Natural killer cell (primary cell): ENCODE results near the gene PHLPP1. TPM values are rescaled to one million over a fixed set of nuclear protein-coding genes. Genes with fewer than 3 reads are reported as not detected.
"Not testable (repeated sequence)": the region's sequence is repeated elsewhere in the genome, so short reads cannot be mapped to it uniquely, and the experiment has no call there.

Experiments used
- ATAC-seq, 3 donors: fragments of 150-1000 bp in 2 of 3; fragments of 200-7000 bp in 1 of 3; cut with Tn5 transposase; 1 replicate in 1 of 3; 2 replicates in 2 of 3; pipeline ENCODE4 v1.10.0; 2021; ENCODE audit warnings: mild to moderate bottlenecking in 2 of 3, moderate library complexity in 2 of 3
- DNase-seq, 2 donors: peaks; one replicate each; pipeline versions ENCODE4 v3.0.0 to v3.0.0-alpha.2; 2013 to 2021; ENCODE audit warnings: mixed read lengths in 1 of 2
- H3K27ac ChIP-seq: one replicate; pipeline ENCODE4 v1.5.1; 2013; ENCODE audit warnings: mild to moderate bottlenecking, low read length
- H3K27me3 ChIP-seq: one replicate; pipeline ENCODE4 v1.6.1; 2013; ENCODE audit warnings: low read length; ENCODE audit not compliant: control insufficient read depth, insufficient read depth
- H3K36me3 ChIP-seq: one replicate; pipeline ENCODE4 v1.6.1; 2013; ENCODE audit warnings: low read length; ENCODE audit not compliant: control insufficient read depth, insufficient read depth
- H3K4me1 ChIP-seq: one replicate; pipeline ENCODE4 v1.6.1; 2013; ENCODE audit warnings: low read length; ENCODE audit not compliant: control insufficient read depth, insufficient read depth
- H3K4me3 ChIP-seq: one replicate; pipeline ENCODE4 v1.5.1; 2013; ENCODE audit warnings: low read length
- H3K9me3 ChIP-seq: one replicate; pipeline ENCODE4 v1.6.1; 2013; ENCODE audit warnings: low read length; ENCODE audit not compliant: control insufficient read depth, insufficient read depth
- H3K27ac Mint-ChIP-seq, 2 donors: one replicate each; pipeline ENCODE4 v1.8.0; 2022; ENCODE audit warnings: mild to moderate bottlenecking in 2 of 2, mixed read lengths in 2 of 2, moderate library complexity in 1 of 2
- H3K27me3 Mint-ChIP-seq, 2 donors: one replicate each; pipeline ENCODE4 v1.8.0; 2022; ENCODE audit warnings: low read depth in 2 of 2, mixed read lengths in 2 of 2
- H3K36me3 Mint-ChIP-seq: one replicate; pipeline ENCODE4 v1.8.0; 2022; ENCODE audit warnings: mixed read lengths
- H3K4me1 Mint-ChIP-seq, 2 donors: one replicate each; pipeline ENCODE4 v1.8.0; 2022; ENCODE audit warnings: mixed read lengths in 2 of 2
- H3K4me3 Mint-ChIP-seq: one replicate; pipeline ENCODE4 v1.8.0; 2022; ENCODE audit warnings: mild to moderate bottlenecking, moderate library complexity, mixed read lengths
- H3K9me3 Mint-ChIP-seq, 2 donors: one replicate each; pipeline ENCODE4 v1.8.0; 2022; ENCODE audit warnings: mixed read lengths in 2 of 2
- WGBS: methylation state at CpG from one replicate; pipeline ENCODE4 v1.1.7; 2013; ENCODE audit warnings: missing lambda C conversion rate; ENCODE audit not compliant: insufficient coverage; 5-methylcytosine and 5-hydroxymethylcytosine counted together
- intact Hi-C: fragments of 100-400 bp; cut with micrococcal nuclease; formaldehyde crosslinking; loops from one replicate; pipeline ENCODE4 v1.14.2; 2022
- total RNA-seq, 4 donors: library from RNA; stranded (reverse); fragments of 120-200 nt in 1 of 4; gene quantifications; one replicate each; pipeline versions ENCODE4 v1.2.3 to v1.2.4, GENCODE V29; 2013 to 2022
- TF ChIP-seq, protein P1 (sequence below): fragments of 200-600 bp; IDR thresholded peaks from one replicate; pipeline ENCODE4 v1.8.0; 2022; ENCODE audit warnings: antibody characterized with exemption

Gene PHLPP1
- total RNA-seq, 3 donors from 2014 or later (not counting 1 experiment from before 2014, with no cell fraction given) = 12.1 to 14.8 (median 12.2) TPM

DNA sequence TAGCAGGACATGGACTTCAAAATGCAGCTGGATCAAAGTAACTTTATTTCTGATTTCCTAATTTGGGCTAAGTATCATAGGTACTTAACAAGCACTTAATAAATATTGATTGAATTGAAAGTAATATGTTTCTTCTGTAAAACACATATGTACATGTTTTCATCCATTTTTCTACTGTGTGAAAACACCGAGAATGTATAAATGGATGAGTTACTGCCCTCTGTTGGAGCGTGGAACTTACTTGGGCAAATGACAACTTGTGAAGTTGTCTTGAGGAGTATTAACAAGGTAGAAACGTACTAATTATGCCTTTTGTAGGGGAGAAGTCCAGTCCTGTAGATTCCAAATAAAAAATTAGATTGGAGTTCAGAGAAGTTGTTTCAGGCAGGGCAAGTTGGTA lies 87.2 kb downstream of the PHLPP1 start:
- no peaks in the 10 kb centered on the region for H3K36me3 Mint-ChIP-seq
- no peaks in the 10 kb centered on the region for H3K4me1 ChIP-seq
- no peak overlapping the region for H3K27ac ChIP-seq
- peak in 1 of 2 donors; percentile 20 for DNase-seq
- intact Hi-C loops = loop anchor here (5.0 kb wide), 1 partner anchor 85 kb away; the partner anchor contains the start of gene PHLPP1
- no peak overlapping the region for H3K27ac Mint-ChIP-seq
- no peaks in the 10 kb centered on the region for H3K9me3 ChIP-seq
- no peaks in the 10 kb centered on the region for H3K36me3 ChIP-seq
- H3K4me1 Mint-ChIP-seq = peaks cover 12 to 16% of the 10 kb centered on the region in 2 donors
- H3K9me3 Mint-ChIP-seq = no peaks in the 10 kb centered on the region
- no peak for ATAC-seq
- 66% methylated on average over 3 of the region's 3 CpGs for WGBS
- no peaks in the 10 kb centered on the region for H3K27me3 ChIP-seq
- TF ChIP-seq, protein P1, sequence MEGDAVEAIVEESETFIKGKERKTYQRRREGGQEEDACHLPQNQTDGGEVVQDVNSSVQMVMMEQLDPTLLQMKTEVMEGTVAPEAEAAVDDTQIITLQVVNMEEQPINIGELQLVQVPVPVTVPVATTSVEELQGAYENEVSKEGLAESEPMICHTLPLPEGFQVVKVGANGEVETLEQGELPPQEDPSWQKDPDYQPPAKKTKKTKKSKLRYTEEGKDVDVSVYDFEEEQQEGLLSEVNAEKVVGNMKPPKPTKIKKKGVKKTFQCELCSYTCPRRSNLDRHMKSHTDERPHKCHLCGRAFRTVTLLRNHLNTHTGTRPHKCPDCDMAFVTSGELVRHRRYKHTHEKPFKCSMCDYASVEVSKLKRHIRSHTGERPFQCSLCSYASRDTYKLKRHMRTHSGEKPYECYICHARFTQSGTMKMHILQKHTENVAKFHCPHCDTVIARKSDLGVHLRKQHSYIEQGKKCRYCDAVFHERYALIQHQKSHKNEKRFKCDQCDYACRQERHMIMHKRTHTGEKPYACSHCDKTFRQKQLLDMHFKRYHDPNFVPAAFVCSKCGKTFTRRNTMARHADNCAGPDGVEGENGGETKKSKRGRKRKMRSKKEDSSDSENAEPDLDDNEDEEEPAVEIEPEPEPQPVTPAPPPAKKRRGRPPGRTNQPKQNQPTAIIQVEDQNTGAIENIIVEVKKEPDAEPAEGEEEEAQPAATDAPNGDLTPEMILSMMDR = no peak
- no peak overlapping the region for H3K4me3 ChIP-seq
- no peaks in the 10 kb centered on the region for H3K27me3 Mint-ChIP-seq
- no peak overlapping the region for H3K4me3 Mint-ChIP-seq

DNA sequence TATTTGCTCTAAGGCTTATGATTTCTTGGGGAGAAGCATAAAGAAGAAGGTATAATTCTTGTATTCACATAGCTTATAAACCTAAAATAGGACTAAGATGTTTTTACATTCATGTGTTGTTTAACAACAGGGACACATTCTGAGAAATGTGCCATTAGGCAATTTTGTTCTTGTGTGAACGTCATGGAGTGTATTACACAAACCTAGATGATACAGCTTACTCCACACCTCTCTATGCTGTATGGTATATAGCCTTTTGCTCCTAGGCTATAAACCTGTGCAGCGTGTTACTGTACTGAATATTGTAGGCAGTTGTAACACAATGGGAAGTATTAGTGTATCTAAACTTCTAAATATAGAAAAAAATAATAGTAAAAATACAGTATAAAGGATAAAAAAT lies 92.1 kb downstream of the PHLPP1 start:
- H3K4me3 ChIP-seq = no peak overlapping the region
- no peaks in the 10 kb centered on the region for H3K9me3 ChIP-seq
- no peaks in the 10 kb centered on the region for H3K36me3 ChIP-seq
- WGBS = no CpG with 5 or more reads among the region's 2 CpGs
- intact Hi-C loops = no loop called here
- H3K4me3 Mint-ChIP-seq = no peak overlapping the region
- no peak for DNase-seq
- H3K27me3 ChIP-seq = no peaks in the 10 kb centered on the region
- H3K27me3 Mint-ChIP-seq = no peaks in the 10 kb centered on the region
- peaks cover 1 to 6% of the 10 kb centered on the region in 2 donors for H3K4me1 Mint-ChIP-seq
- no peak overlapping the region for H3K27ac ChIP-seq
- TF ChIP-seq, protein P1 = no peak
- ATAC-seq = no peak
- no peak overlapping the region for H3K27ac Mint-ChIP-seq
- H3K9me3 Mint-ChIP-seq = no peaks in the 10 kb centered on the region
- no peaks in the 10 kb centered on the region for H3K4me1 ChIP-seq
- H3K36me3 Mint-ChIP-seq = no peaks in the 10 kb centered on the region

DNA sequence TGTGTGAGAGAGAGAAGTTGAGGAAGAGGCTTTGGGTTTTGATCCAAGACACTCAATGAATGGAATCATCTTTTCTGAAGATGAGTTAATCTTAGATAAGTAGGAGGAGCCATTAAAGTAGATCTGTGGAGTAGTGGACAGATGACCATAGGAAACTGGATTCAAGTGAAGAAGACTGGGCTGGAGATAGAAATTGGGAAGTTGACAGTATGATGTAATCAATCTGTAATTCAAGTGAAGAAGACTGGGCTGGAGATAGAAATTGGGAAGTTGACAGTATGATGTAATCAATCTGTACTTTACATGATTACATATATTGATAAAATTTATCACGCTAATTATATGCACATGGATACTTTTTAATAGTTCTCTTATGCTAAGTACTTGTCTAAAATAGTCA lies 92.8 kb downstream of the PHLPP1 start:
- ATAC-seq (no peak), DNase-seq (no peak)
- no peak overlapping the region for H3K27ac Mint-ChIP-seq
- no peak overlapping the region for H3K27ac ChIP-seq
- H3K9me3 ChIP-seq = no peaks in the 10 kb centered on the region
- WGBS = no CpG with 5 or more reads among the region's 1 CpG
- no peaks in the 10 kb centered on the region for H3K4me1 ChIP-seq
- intact Hi-C loops = no loop called here
- no peaks in the 10 kb centered on the region for H3K9me3 Mint-ChIP-seq
- no peaks in the 10 kb centered on the region for H3K27me3 ChIP-seq
- TF ChIP-seq, protein P1 = no peak
- no peaks in the 10 kb centered on the region for H3K36me3 ChIP-seq
- H3K4me3 Mint-ChIP-seq = no peak overlapping the region
- H3K4me1 Mint-ChIP-seq = peaks cover 8 to 13% of the 10 kb centered on the region in 2 donors
- H3K27me3 Mint-ChIP-seq = no peaks in the 10 kb centered on the region
- H3K36me3 Mint-ChIP-seq = no peaks in the 10 kb centered on the region
- no peak overlapping the region for H3K4me3 ChIP-seq

DNA sequence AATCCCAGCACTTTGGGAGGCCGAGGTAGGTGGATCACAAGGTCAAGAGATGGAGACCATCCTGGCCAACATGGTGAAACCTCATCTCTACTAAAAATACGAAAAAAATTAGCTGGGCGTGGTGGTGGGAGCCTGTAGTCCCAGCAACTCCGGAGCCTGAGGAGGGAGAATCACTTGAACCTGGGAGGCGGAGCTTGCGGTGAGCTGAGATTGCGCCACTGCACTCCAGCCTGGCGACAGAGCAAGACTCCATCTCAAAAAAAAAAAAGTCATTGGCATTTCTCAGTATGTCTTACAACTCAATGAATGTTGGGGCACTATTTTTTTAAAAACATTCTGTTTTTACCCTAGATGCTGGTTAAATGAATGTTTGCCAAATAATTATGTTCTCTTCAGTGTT lies 94.1 kb downstream of the PHLPP1 start:
- H3K27ac ChIP-seq, H3K9me3 ChIP-seq, H3K4me3 Mint-ChIP-seq, H3K27ac Mint-ChIP-seq, DNase-seq, H3K4me1 ChIP-seq, H3K36me3 ChIP-seq, H3K9me3 Mint-ChIP-seq, H3K36me3 Mint-ChIP-seq, H3K27me3 Mint-ChIP-seq, H3K4me3 ChIP-seq, intact Hi-C loops, H3K27me3 ChIP-seq, ATAC-seq: not testable (repeated sequence)
- peaks cover 17 to 22% of the 10 kb centered on the region in 2 donors for H3K4me1 Mint-ChIP-seq
- 98% methylated on average over 8 of the region's 8 CpGs for WGBS
